ENCODE results near the gene TAT.

GRCh38 chr16:71555230-71555891 lies 21.5 kb downstream of the TAT start:
- TF ChIP-seq GATA3 (IDR thresholded peaks at IDR 0.05; ENCODE audit: low read depth, low read length) (no peak), GATA2 (IDR thresholded peaks at IDR 0.05; ENCODE audit: low read depth, low read length) (no peak)

Data from SH-SY5Y (cell line).